ENCODE results near the gene FBXO3. TPM values are rescaled to one million over a fixed set of nuclear protein-coding genes. Genes with fewer than 3 reads are reported as not detected.

The FBXO3 gene
- polyA plus RNA-seq, 1 experiment = 43.4 TPM

- Histone ChIP-seq H3K9me3 (ENCODE audit: control insufficient read depth, insufficient read depth, low read length) (no peaks in the 10 kb centered on the region), H3K27me3 (ENCODE audit: control insufficient read depth, insufficient read depth, low read length) (no peaks in the 10 kb centered on the region), H3K27ac (ENCODE audit: low read depth, low read length) (no peak overlapping the region), H3K4me3 (ENCODE audit: low read depth, low read length) (no peak overlapping the region)
- no peak for DNase-seq (ENCODE audit: low read depth, low spot score)
- TF ChIP-seq CTCF (IDR thresholded peaks at IDR 0.05; ENCODE audit: low read depth, low read length) = no peak
- ChIA-PET CTCF (interaction anchor here (1.0 to 5.6 kb wide), 2 partner anchors 32 to 60 kb away, joined by 3 to 30 read pairs; no protein-coding TSS in a partner anchor), POLR2A (no interaction called here)
Observed at GRCh38 chr11:33775832-33776470, 1.6 kb upstream of the FBXO3 start.

- TF ChIP-seq CTCF (IDR thresholded peaks at IDR 0.05; ENCODE audit: low read depth, low read length) = no peak
- ChIA-PET POLR2A (interaction anchor here (0.5 to 1.3 kb wide), 3 partner anchors 9 to 75 kb away, joined by 4 read pairs; partner anchors contain the start of gene C11orf91), CTCF (interaction anchor here (1.0 to 5.6 kb wide), 2 partner anchors 32 to 60 kb away, joined by 3 to 30 read pairs; no protein-coding TSS in a partner anchor)
- no peak for DNase-seq (ENCODE audit: low read depth, low spot score)
- H3K27me3 ChIP-seq (ENCODE audit: control insufficient read depth, insufficient read depth, low read length) = no peaks in the 10 kb centered on the region
- no peak overlapping the region for H3K4me3 ChIP-seq (ENCODE audit: low read depth, low read length)
- no peaks in the 10 kb centered on the region for H3K9me3 ChIP-seq (ENCODE audit: control insufficient read depth, insufficient read depth, low read length)
- H3K27ac ChIP-seq (ENCODE audit: low read depth, low read length) = no peak overlapping the region
Observed at GRCh38 chr11:33775467-33775807, 1.1 kb upstream of the FBXO3 start.

GRCh38 chr11:33774736-33775466 is 581 bp upstream of the FBXO3 start:
- peak overlapping the region; percentile 92 for H3K4me3 ChIP-seq (ENCODE audit: low read depth, low read length)
- no peak overlapping the region for H3K27ac ChIP-seq (ENCODE audit: low read depth, low read length)
- POLR2A ChIA-PET = interaction anchor here (0.5 to 1.3 kb wide), 3 partner anchors 10 to 74 kb away, joined by 4 read pairs; partner anchors contain the start of gene C11orf91
- H3K27me3 ChIP-seq (ENCODE audit: control insufficient read depth, insufficient read depth, low read length) = no peaks in the 10 kb centered on the region
- TF ChIP-seq CTCF (IDR thresholded peaks at IDR 0.05; ENCODE audit: low read depth, low read length) = no peak
- DNase-seq (ENCODE audit: low read depth, low spot score) = no peak
- CTCF ChIA-PET = interaction anchor here (0.9 to 1.0 kb wide), 2 partner anchors 34 to 59 kb away, joined by 3 to 4 read pairs; no protein-coding TSS in a partner anchor
- H3K9me3 ChIP-seq (ENCODE audit: control insufficient read depth, insufficient read depth, low read length) = no peaks in the 10 kb centered on the region

- peak overlapping the region; percentile 92 for H3K4me3 ChIP-seq (ENCODE audit: low read depth, low read length)
- H3K9me3 ChIP-seq (ENCODE audit: control insufficient read depth, insufficient read depth, low read length) = no peaks in the 10 kb centered on the region
- H3K27ac ChIP-seq (ENCODE audit: low read depth, low read length) = peak overlapping the region; percentile 21
- CTCF ChIA-PET = no interaction called here
- DNase-seq (ENCODE audit: low read depth, low spot score) = no peak
- TF ChIP-seq CTCF (IDR thresholded peaks at IDR 0.05; ENCODE audit: low read depth, low read length) = no peak
- POLR2A ChIA-PET = no interaction called here
- H3K27me3 ChIP-seq (ENCODE audit: control insufficient read depth, insufficient read depth, low read length) = no peaks in the 10 kb centered on the region
Observed at GRCh38 chr11:33773404-33773986, 825 bp downstream of the FBXO3 start.

All from AG04450 (cell line).